ENCODE data around the gene MRPL24.
"Not testable (repeated sequence)": the region's sequence is repeated elsewhere in the genome, so short reads cannot be mapped to it uniquely, and the experiment has no call there.

Gene MRPL24

DNA sequence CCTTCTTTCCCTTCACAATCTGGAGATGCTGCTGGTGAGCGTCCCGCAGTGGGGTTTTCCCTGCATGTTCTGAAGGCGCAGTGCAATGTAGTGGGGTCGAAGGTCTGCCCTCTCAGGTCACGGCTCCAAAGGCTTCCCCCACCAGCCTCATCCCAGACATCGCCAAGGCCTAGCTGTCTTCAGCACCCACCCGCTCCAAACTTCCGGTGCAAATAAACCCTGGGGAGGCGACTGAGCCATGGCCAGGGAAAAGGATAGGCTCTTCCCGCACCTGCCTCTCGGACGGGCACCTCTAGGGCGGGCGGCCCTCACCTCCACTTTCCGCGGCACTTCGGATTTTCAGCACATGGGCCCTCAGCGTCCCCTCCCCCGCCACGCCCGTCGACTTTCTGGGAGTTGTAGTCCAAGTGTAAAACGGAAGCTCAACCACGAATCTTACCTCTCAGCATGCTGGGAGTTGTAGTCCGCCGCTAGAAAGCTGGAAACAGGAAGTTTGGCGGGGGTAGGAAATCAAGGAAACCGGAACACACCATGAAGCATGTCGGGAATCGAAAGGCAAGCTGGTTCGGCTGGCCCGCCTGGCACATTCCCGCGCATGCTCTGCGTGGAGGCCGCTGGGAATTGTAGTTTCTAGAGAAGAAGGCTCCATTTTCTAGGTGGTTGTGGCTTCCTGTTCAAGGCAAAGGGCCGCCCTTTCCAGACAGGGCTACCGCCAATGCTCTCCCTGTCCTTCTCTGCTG is at the start of gene MRPL24:
Gene MRPL24 (minus strand): TSS at position 348 of the 740 bp plus-strand sequence. CDS start 2,384 bp downstream, outside the sequence.
- peak; percentile 100 for DNase-seq

DNA sequence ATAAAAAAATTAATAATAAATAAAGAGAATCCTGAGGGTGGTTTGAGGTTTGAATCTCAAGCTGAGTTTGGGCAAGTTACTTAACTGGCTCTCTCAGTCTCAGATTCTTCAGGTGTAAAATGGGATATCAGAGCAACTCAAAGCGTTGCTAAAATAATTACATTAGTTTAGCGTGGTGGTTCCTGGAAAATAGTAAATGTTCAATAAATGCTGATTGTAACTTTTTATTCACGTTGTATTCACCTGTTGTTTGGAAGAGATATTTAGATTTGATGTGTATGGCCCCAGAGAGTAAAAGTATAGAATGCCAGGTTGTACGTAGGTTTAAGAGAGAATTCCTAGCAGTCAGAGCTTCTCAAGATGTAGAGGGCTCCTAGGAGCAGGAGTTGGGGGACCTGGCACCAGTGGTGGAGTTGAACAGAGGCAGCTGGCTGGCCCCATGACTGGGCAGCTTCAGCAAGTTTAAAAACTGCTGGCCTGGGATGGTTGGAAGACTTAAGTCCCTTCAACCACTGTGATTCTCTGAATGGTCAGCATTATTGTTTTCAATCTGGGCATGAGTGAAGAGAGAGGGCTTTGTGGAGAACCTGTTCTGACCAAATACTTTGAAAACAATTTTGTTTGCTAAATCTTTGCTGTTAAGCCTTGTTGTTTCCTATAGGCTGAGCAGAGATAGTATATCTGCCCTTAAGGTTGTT is 48.9 kb upstream of the MRPL24 start:
- DNase-seq: no peak

DNA sequence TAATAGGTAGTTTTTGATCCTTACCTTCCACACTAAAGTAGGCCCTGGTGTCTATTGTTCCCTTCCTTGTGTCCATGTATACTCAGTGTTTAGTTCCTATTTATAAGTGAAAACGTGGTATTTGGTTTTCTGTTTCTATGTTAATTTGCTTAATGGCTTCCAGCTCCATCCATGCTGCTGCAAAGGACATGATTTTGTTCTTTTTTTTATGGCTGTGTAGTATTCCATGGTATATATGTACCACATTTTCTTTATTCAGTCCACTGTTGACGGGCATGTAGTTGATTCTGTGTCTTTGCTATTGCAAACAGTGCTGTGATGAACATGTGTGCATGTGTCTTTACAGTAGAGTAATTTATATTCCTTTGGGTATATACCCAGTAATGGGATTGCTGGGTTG is 47.2 kb upstream of the MRPL24 start:
- no peak for DNase-seq

DNA sequence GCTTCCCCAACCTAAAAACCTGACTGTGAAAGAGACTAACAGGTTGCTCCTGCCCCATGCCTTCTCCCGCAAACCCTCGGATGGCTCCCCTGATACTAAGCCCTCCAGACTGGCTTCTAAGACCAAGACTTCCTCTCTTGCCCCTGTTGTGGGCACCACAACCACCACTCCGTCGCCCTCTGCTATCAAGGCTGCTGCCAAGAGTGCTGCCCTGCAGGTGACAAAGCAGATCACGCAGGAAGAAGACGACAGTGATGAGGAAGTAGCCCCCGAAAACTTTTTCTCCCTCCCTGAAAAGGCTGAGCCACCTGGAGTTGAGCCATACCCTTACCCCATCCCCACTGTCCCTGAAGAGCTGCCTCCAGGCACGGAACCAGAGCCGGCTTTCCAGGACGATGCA is 45.8 kb upstream of the MRPL24 start:
- no peak for DNase-seq

DNA sequence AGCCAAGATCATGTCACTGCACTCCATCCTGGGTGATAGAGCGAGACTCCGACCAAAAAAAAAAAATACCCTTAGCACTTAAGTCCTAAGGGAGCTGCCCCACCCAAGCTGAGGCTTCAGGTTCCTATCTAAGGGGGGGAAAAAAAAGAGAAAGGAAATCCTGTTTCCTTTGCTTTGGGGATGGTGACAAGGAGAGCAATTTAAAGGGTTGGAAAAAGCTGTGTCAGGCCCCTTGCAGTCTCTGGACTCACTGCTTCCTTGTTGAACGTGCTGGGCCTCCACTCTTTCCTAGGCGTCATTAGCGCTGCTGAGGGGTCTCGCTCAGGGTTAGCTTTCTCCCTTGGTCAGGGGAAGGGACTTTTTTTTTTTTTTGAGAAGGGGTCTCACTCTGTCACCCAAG is 44.6 kb upstream of the MRPL24 start:
- DNase-seq: no peak

DNA sequence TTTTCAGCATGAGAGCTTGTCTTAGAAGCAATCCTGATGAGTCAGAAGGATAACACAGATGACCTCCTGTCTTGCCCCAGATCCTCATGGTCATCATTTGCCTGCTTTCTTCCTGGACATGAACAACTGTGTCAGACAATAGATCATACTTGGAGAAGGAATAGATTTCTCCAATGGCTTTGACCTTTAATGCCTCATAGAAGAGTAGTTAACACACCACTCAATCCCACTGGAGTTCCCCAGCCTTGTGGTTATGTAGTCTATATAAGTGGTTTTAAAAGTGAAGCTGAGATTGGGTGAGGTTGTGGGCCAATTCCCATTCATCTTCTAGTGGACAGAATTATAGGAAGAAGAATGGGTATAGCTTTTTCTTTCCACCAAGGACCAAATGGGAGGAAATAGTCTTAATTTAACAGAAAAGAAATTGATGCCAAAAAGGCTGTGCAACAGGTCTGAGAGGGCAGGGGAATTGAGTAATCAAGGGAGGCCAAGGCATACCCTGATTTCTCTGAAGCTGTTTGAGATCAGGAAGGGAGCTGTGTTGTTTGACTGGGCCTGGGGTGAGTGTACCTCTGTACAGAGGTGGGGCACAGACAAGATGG is 40.8 kb upstream of the MRPL24 start:
- DNase-seq: no peak

DNA sequence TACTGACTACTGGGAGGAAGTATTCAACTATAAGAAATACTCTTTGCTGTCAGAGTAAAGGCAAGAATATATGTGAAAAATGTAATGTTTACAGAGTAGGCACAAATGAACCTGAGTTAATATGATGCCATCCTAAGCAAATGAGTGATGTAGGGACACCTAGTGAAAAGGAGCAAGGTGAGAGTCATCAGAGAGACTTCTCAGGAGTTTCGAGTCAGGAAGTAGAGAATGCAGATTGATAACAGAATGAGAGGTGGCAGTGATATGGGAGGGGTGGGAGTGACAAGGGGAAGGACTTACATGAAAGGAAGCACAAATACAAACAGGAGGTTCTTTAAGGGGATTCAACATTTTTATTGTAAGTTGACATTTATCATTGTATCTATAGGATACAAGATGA is 36.7 kb upstream of the MRPL24 start:
- no peak for DNase-seq

DNA sequence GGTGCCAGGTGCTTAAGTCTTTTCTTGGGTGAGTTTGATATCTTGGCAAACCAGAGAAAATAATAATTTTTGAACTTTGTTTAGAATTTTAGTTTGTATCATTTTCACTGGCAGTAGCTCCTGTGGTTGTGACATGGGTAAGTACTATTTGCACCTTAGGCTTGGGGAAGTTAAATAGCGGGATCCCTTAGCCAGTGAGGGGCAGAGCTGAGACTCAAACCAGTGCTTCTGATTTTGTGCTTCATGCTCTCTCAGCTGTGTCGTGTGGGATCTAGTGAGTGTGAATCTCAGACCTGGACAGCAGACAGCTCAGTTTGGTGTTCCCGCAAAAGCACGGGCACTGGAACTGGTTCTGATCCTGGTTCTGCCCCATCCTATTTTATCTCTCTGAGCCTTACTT is 36.1 kb upstream of the MRPL24 start:
- no peak for DNase-seq

DNA sequence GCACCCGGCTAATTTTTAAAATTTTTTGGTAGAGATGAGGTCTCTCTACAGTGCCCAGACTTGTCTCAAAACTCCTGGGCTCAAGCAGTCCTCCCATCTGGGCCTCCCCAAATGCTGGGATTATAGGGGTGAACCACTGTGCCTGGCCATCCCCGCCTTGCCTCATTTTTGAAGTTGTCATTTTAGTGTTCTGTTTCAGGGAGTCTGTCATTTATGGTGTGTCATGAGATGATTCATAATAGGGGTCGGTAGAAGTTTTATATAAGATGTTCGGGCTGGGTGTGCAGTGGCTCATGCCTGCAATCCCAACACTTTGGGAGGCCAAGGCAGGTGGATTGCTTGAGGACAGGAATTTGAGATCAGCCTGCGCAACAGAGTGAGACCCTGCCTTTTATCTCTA is 34.9 kb upstream of the MRPL24 start:
- no peak for DNase-seq

DNA sequence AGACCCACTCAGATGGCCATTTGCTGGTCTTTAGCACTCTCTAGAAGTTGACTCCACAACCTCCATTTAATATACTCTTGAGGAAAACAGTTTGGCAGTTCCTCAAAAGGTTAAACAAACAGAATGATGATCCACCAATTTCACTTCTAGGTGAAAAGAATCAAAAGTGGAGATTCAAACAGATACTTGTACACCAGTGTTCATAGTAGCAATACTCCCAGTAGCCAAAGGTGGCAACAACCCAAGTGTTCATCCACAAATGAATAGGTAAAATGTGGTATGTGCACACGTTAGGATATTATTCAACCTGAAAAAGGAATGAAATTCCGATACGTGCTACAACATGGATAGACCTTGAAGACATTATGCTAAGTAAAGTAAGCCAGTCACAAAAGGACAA is 32.7 kb upstream of the MRPL24 start:
- peak; percentile 17 for DNase-seq

DNA sequence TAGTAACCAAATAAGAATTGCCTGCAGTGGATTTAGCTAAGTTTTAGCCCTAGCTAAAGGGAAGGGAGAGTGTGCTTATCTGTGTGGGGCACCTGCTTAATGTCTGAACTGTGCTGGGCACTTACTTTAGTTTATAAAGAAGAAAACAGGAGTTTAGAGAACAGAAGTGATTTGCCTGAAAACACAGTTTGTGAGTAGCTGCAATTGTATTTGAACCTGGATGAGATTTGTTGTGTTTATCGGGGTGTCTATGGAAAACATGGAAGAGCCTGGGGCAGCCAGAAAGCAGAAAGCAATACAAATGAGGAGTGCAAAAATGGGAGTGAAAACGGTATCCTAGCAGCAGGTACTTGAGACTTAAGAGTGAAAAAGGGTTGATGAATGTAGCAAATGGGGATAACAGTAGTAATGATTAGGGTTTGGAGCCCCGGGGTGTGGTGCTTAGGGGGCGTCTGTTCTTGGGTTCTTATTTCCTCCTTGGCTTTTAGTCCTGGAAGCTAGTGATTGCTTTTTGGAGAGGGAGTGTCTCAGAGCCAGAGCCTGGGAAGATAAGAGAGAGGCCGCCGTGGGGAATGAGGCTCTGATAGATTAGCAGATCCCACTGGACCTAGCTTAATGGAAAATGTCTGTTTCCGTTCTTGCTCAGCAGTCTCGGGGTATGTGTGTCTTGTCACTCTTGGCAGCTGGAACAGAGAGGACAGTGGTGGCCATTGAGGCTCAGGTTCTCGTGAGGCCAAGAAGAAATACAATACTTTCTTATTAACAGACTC is 32.0 kb upstream of the MRPL24 start:
- DNase-seq: no peak

DNA sequence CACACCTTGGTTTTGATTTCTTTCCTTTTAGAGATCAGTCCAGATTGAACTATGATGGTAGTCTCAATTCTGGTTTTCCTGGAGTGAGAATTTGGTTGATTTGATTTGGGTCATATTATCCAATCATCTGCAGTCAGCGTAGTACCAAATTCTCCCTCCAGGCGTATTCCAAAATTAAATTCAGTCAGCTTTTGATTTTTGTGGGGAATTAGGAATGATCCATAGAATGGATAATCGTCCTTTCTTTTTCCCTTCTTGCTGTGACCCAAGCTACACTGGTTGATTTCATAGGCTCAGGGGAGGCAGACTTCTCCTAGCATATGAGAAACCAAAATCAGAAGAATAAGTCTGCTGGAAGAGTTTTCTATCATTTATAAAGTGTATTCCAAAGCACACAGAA is 31.3 kb upstream of the MRPL24 start:
- no peak for DNase-seq

DNA sequence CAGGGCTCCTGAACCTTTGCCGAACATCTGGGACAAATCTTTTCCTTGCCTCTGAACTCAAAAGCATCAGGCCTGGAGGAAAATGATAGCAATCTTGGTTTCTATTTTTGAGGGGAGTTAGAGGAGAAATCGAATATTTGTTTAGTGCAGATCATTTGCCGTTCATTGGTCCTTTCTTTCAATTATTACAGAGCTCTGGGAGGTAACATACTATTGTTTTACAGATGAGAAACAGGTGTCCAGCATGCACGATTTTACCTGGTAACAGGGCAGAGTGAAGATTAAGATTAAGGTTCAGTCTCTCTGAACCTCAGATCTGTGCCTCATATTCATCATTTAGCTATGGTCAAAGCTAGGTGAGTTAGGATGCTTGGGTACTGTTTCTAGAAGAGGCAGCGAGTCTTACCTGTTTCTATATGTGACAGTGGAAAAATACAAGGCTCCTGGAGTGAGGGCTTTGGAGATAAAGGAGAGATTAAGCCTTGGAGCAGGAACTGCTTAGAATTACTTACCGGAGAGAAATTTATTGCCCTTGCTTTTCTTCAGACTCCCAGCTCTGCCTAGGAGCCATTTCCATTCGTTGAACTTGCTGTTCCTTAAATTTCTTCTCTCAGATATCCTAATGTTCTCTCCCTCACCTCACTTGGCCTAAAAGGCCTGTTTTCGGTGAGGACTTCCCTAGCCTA is 27.9 kb upstream of the MRPL24 start:
- DNase-seq: no peak

DNA sequence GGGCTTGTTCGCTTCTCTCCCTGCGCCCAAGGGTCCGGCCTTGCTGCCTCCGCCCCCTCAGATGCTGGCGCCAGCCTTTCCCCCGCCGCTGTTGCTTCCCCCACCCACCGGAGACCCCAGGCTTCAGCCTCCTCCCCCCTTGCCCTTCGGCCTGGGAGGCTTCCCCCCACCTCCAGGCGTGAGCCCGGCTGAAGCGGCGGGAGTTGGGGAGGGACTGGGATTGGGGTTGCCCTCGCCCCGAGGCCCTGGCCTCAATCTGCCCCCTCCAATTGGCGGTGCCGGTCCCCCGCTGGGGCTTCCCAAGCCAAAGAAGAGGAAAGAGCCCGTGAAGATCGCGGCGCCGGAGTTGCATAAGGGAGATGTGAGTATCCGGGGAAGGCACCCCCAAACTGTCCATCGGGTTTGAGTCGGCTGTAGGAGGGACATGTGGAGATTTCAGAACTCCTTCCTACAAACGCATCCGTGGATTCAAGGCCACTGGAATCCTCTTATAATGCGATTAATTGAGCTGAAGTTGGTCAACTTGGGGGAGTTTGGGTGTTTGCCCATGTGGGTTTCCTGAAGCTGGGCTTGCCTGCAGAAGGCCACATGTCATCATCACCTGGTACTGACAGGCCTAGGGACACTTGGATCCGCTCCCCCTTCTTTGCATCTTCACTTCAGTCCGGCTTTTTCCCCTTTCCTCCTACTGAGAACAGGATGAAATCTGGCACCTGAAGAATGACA is 27.2 kb upstream of the MRPL24 start:
- DNase-seq: peak; percentile 76

DNA sequence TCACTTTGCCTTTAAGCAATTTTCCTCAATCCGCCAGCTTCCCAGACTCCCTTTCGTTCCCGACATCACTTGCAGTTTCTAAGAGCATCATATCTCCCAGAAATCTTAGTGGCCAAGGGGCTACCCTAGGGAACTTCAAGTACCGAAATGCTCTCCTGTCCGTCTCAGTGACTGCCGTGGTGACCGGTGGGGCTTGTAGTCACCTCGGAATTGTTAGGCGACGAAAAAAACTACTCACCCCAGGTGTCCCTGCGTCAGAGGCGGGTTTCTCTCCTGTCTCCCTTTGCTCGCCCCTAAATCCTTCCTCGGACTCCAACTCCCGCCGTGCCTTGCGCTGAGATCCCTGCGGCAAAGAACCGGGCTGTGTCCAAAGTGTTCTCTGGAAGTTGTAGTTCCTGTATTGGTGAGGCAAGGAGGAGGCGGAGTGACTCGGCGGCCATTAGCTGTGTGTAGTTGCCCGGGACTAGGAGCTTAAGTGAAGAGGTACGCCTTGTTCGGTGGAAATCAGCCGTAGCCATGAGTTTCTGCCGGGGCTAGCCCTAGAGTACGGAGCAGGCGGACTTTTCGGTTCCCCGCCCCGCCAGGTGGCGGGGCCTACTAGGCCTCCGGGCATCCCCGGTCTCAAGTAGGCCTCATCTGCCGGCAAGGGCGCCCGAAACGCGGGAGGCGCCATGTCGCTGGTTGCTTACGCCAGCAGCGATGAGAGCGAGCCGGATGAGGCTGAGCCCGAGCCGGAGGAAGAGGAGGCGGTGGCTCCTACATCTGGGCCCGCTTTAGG is 26.4 kb upstream of the MRPL24 start, which contains the start of gene PRCC:
Gene PRCC (plus strand): TSS at position 435 of the 778 bp plus-strand sequence. CDS start 237 bp downstream, at position 672.
- DNase-seq: peak; percentile 100

DNA sequence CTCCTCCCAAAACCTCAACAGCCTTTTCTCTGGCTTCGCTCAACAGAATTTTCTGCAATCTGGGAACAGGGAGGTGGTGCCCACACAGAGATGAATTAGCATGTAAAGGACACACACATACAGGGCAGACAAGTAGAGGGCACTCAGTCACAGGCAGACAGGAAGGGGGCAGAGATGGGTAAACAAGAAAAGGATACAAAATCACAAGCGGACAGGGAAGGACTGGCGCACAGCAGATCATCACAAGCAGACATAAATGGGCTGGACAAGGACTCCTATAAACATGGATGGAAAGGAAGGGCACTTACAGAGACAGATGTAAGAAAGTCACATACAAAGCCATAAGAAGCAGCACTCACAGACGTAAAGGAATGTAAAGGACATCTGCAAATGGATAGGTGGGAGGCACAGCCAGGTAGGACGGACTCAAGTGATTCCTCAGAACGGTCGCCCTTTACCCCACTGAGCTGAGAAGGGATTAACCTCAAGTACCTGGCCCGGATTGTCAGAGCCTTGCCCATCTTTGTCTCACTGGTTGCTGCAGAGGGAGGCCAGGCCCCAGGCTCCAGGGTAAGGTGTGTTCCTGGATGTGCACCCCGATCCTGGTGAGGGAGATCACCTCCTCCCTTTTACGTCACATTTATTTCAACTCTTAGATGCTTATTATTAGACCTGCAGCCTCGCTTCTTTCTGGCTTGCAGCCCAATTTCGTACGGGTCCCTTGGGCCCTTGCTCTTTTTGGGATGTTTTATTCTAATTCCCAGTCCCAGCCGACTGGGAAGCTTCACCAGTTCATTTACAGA is 25.6 kb upstream of the MRPL24 start:
- peak; percentile 51 for DNase-seq

DNA sequence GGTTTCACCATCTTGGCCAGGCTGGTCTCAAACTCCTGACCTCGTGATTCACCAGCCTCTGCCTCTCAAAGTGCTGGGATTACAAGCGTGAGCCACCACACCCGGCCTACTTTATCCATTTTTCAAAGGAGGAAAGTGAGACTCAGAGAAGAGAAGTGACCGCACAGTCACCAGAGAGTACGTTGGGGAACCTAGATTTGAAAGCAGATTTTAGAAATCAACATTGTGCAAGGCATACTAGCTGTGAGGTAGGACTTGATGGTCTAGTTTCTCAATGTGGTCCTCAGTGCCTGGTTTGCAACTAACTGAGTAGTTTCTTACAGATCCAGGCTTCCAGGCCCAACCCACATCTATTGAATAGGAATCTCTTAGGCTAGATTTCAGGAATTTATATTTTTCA is 24.8 kb upstream of the MRPL24 start:
- no peak for DNase-seq

DNA sequence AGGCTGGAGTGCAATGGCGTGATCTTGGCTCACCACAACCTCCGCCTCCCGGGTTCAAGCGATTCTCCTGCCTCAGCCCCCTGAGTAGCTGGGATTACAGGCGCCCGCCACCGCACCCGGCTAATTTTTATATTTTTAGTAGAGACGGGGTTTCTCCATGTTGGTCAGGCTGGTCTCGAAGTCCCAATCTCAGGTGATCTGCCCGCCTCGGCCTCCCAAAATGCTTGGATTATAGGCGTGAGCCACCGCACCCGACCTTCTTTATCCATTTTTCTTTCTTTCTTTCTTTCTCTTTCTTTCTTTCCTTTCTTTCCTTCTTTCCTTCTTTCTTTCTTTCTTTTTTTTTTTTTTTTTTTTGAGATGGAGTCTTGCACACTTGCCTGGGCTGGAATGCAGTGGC is 24.2 kb upstream of the MRPL24 start:
- not testable (repeated sequence) for DNase-seq

DNA sequence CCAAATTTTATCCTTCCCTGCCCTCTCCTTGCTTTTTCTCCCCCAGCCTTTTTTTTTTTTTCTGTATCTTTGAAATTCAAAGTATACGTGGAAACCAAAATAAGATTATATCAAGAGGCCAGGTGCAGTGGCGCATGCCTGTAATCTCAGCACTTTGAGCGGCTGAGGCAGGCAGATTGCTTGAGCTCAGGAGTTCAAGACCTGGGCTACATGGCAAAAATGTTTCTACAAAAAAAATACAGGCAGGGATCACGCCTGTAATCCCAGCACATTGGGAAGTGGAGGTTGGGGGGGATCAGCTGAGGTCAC is 19.9 kb upstream of the MRPL24 start:
- no peak for DNase-seq

DNA sequence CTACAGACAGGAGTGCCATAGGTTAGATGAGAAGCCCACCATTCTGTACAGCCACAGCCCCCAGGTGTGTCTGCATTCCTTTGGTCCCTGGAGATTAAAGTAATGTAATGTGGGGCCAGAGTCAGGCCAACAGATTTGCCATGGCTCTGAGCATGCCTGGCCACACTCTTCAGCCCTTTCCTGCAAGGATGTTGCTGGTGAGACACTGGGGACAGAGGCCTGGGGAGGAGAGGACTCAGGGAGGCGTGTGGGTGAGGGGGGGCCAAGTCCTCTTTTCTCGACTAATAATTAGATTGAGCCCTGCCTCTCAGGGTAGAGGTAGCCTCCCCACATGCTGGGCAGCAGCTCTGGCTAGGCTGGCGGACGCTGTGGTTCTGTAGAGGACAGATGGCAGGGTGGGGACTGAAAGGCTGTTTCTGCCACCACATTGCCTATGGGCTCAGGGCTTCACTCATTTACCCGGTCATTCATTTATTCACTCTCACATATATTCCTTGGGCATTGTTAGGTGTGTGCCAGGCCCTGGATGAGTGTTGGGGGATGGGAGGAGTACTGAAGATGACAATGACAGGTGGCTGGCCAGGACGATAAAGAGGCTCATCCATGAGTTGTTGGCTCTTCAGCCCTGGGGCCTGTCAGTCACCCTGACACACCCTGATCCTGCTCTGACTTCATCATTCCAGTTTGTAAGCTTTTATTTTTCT is 19.4 kb upstream of the MRPL24 start:
- peak; percentile 83 for DNase-seq

Data from NCI-H69 (cell line).